Glutamatergic neuron (in vitro differentiated cells): Measurements from ENCODE around the gene LPCAT1. TPM values are rescaled to one million over a fixed set of nuclear protein-coding genes. Genes with fewer than 3 reads are reported as not detected.

Experiments
- DNase-seq: peaks from one replicate; pipeline ENCODE4 v3.0.0; 2022
- H3K27ac Mint-ChIP-seq: one replicate; pipeline ENCODE4 v1.8.0; 2020; ENCODE audit warnings: mild to moderate bottlenecking, mixed read lengths, inconsistent platforms; ENCODE audit not compliant: unreplicated experiment
- H3K27me3 Mint-ChIP-seq: one replicate; pipeline ENCODE4 v1.8.0; 2020; ENCODE audit warnings: mild to moderate bottlenecking, moderate library complexity, mixed read lengths, inconsistent platforms; ENCODE audit not compliant: unreplicated experiment
- H3K36me3 Mint-ChIP-seq: one replicate; pipeline ENCODE4 v1.8.0; 2020; ENCODE audit warnings: mild to moderate bottlenecking, mixed read lengths, inconsistent platforms; ENCODE audit not compliant: unreplicated experiment
- H3K4me1 Mint-ChIP-seq: one replicate; pipeline ENCODE4 v1.8.0; 2020; ENCODE audit warnings: mild to moderate bottlenecking, low read depth, mixed read lengths, inconsistent platforms; ENCODE audit not compliant: unreplicated experiment
- H3K4me3 Mint-ChIP-seq: one replicate; pipeline ENCODE4 v1.8.0; 2020; ENCODE audit warnings: mild to moderate bottlenecking, mixed read lengths, inconsistent platforms; ENCODE audit not compliant: unreplicated experiment
- H3K9me3 Mint-ChIP-seq: one replicate; pipeline ENCODE4 v1.8.0; 2020; ENCODE audit warnings: mild to moderate bottlenecking, moderate library complexity, mixed read lengths, inconsistent platforms; ENCODE audit not compliant: unreplicated experiment
- total RNA-seq: library from RNA; stranded (reverse); fragmentation: NEBNext Ultra II Directional; extraction: Animal tissue kit (Norgen Biotek cat#: 25700); gene quantifications from one replicate; pipeline ENCODE4 v1.2.1, GENCODE V29; 2021; ENCODE audit not compliant: unreplicated experiment
- TF ChIP-seq, protein P1 (sequence below): fragments of 200-600 bp; sonication (generic); IDR thresholded peaks from one replicate; pipeline ENCODE4 v1.5.0; 2021; ENCODE audit not compliant: partially characterized antibody, unreplicated experiment

The LPCAT1 gene
- total RNA-seq, 1 donor from 2014 or later = 113 TPM

DNA sequence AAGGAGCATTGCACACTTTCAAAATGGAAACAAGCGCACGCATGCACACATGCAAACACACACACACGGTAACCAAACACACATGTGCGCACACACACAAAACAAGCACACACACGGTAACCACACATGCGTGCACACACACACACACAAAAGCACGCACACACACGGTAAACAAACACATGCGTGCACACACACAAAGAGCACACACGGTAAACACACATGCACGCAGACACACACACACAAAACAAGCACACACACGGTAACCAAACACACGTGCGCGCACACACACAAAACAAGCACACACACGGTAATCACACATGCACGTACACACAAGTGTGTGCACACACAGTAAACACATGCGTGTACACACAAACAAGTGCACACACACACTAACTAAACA, 59.2 kb downstream of the LPCAT1 start:
- Mint-ChIP-seq H3K4me1 (peaks cover 5% of the 10 kb centered on the region), H3K27ac (peak overlapping the region; percentile 55), H3K4me3 (no peak overlapping the region), H3K27me3 (peaks cover 17% of the 10 kb centered on the region), H3K9me3 (peaks cover 26% of the 10 kb centered on the region), H3K36me3 (peaks cover 20% of the 10 kb centered on the region)
- TF ChIP-seq, protein P1, sequence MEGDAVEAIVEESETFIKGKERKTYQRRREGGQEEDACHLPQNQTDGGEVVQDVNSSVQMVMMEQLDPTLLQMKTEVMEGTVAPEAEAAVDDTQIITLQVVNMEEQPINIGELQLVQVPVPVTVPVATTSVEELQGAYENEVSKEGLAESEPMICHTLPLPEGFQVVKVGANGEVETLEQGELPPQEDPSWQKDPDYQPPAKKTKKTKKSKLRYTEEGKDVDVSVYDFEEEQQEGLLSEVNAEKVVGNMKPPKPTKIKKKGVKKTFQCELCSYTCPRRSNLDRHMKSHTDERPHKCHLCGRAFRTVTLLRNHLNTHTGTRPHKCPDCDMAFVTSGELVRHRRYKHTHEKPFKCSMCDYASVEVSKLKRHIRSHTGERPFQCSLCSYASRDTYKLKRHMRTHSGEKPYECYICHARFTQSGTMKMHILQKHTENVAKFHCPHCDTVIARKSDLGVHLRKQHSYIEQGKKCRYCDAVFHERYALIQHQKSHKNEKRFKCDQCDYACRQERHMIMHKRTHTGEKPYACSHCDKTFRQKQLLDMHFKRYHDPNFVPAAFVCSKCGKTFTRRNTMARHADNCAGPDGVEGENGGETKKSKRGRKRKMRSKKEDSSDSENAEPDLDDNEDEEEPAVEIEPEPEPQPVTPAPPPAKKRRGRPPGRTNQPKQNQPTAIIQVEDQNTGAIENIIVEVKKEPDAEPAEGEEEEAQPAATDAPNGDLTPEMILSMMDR = no peak
- DNase-seq = no peak

DNA sequence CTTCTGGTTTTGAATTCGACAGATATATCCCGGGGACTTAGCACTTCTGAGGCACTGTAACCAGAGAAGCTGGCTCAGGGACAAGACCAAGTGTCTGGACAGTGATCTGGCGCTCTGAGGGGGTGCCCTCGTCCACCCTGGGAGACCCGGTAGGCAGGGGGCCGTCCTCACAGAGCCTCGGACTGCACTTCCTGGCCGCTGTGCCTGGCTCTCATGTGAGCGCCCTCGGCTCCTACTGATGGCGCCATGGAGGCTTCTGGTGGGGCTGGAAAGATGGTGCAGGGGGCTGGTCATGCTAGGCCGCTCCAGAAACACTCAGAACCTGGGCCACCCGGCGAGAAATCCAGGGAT, 59.7 kb downstream of the LPCAT1 start:
- Mint-ChIP-seq H3K9me3 (peaks cover 26% of the 10 kb centered on the region), H3K36me3 (peaks cover 20% of the 10 kb centered on the region), H3K4me3 (no peak overlapping the region), H3K4me1 (peaks cover 5% of the 10 kb centered on the region), H3K27ac (peak overlapping the region; percentile 55), H3K27me3 (peaks cover 17% of the 10 kb centered on the region)
- TF ChIP-seq, protein P1 = no peak
- DNase-seq = no peak

DNA sequence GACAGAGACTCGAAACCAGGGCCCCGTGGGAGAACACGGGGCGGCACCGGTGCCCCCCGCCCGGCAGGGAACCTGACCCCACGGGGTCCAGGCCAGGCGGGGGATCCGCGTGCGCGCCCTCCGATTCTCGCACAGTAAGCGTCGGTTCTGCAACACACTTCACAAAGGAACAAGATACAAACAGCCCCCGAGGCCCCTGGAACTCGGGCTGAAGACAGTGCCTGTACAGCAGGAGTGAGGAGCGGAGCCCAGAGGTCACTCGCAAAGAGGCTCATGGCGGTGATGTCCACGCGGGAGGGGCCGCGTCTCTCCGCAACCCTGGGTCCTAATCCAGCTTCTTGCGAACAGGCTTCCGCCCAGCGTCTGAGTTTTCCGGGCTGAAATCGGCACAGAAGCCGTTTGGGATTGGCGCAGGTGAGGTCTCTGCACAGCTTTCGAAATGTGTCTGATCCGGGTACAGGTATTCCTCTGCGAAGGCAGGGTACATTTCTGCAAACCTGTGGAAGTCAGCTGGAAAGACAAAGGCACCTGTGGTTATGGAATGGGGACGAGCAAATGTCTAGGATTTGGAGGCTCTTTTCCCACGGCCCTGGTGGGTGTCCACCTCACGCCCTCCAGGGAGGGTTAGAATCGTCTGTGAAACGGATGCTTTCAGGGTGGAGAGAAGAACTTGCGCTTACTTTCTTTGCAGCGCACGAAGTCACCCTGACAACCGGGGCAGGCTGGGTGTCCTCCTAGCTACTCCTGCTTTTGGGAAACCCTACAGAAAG, 60.2 kb downstream of the LPCAT1 start:
- Mint-ChIP-seq H3K27me3 (peaks cover 17% of the 10 kb centered on the region), H3K4me3 (no peak overlapping the region), H3K9me3 (peaks cover 26% of the 10 kb centered on the region), H3K4me1 (peaks cover 5% of the 10 kb centered on the region), H3K36me3 (peaks cover 21% of the 10 kb centered on the region), H3K27ac (no peak overlapping the region)
- TF ChIP-seq, protein P1 = no peak
- no peak for DNase-seq

DNA sequence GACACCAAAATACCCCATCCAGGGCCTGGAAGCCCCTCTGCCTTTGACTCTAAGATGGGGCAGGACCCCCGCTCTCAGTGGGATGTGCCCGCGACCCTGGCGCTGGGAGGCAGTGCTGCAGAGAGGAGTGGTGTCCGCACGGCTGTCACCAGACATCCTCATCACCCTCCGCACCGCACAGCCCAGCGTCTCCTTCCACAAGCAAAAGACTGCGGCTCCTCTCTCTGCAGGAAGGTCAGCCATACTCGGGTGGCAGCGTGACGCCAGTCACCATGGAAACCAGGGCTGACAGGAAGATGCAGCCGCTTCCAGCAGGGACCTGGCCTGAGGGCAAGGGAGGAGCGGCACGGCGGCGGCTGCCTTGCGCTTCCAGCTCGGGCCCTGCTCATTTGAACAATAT, 61.4 kb downstream of the LPCAT1 start:
- no peaks in the 10 kb centered on the region for H3K4me1 Mint-ChIP-seq
- TF ChIP-seq, protein P1 = no peak
- no peak overlapping the region for H3K4me3 Mint-ChIP-seq
- H3K36me3 Mint-ChIP-seq = peaks cover 29% of the 10 kb centered on the region
- H3K9me3 Mint-ChIP-seq = peaks cover 26% of the 10 kb centered on the region
- no peak overlapping the region for H3K27ac Mint-ChIP-seq
- peaks cover 11% of the 10 kb centered on the region for H3K27me3 Mint-ChIP-seq
- peak; percentile 17 for DNase-seq

DNA sequence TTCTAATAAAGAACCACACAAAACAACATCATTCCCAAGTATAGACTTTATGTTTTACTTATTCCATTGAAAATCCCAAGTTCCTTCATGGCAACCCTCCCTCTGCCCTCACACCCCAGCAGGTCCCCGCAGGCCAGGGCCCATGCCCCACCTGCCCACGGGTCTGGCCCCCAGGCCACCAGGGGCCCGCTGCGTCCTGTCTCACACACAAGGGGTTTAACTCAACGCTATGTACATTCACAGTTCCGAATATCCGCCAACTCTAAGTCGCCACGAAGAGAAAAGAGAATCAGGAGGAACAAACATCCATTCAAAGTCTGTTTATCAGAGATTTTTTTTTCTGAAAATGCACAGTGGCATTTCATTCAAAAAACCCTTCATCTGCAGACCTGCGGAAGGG, 62.4 kb downstream of the LPCAT1 start:
- Mint-ChIP-seq H3K27me3 (peaks cover 11% of the 10 kb centered on the region), H3K4me3 (no peak overlapping the region), H3K4me1 (no peaks in the 10 kb centered on the region), H3K27ac (no peak overlapping the region), H3K36me3 (peaks cover 35% of the 10 kb centered on the region), H3K9me3 (peaks cover 28% of the 10 kb centered on the region)
- TF ChIP-seq, protein P1 = no peak
- DNase-seq = no peak
